ENCODE data around the gene KLHL26.
A peak's percentile ranks its signal among the peaks of the same experiment; 100 is the strongest.
"Not testable (repeated sequence)": the region's sequence is repeated elsewhere in the genome, so short reads cannot be mapped to it uniquely, and the experiment has no call there.

The KLHL26 gene, protein sequence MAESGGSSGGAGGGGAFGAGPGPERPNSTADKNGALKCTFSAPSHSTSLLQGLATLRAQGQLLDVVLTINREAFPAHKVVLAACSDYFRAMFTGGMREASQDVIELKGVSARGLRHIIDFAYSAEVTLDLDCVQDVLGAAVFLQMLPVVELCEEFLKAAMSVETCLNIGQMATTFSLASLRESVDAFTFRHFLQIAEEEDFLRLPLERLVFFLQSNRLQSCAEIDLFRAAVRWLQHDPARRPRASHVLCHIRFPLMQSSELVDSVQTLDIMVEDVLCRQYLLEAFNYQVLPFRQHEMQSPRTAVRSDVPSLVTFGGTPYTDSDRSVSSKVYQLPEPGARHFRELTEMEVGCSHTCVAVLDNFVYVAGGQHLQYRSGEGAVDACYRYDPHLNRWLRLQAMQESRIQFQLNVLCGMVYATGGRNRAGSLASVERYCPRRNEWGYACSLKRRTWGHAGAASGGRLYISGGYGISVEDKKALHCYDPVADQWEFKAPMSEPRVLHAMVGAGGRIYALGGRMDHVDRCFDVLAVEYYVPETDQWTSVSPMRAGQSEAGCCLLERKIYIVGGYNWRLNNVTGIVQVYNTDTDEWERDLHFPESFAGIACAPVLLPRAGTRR

DNA sequence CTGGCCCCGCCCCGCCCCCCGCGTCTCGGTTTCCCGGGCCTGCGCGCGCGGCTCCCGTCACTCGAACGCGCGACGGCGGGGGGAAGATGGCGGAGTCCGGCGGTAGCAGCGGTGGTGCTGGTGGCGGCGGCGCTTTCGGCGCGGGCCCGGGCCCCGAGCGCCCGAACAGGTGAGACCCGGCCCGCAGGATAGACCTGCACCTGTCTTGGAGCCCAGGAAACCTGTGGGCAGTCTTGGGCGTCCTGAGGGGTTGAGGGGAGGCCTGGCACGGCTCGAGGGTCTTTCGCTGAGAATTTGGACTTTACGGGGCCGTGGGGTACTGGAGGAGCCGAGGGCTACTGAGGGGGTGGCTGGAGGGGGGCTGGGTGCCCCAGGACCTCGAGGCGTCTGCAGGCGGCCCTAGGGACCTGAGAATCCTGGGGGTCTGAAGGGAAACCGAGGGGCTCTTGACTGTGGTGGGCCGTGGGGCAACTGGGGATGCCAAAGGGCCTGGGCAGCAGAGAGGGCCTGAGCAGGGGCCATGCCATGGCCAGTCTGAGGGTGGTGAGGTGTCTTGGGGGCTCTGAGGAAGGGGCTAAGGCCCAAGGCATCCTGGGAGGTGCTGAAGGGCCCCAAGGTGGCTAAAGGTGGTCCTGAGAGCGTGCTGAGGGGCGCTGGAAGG is at the start of gene KLHL26:
KLHL26 (plus strand) TSS at position 60 of the 661 bp plus-strand sequence; CDS start at position 87, 27 bp downstream.
- no peak for DNase-seq (ENCODE audit: low read depth in 2 of 2)

DNA sequence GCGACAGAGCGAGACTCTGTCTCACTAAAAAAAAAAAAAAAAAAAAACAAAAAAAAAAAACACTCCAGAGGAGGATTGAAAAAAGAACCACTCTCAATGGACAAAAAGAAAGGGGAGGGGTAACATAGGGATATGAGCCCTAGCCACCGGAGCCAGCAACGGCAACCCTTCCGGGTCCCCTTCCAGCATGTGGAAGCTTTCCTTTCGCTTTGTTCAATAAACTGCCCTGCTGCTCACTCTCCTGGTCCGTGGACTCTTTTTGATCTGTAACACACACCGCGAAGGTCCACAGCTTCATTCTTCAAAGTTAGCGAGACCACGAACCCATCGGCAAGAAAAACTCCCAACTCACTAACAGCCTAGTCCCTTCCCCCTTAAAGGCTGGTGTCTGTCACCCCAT is 49.3 kb upstream of the KLHL26 start:
- no peak for DNase-seq (ENCODE audit: low read depth in 2 of 2)

DNA sequence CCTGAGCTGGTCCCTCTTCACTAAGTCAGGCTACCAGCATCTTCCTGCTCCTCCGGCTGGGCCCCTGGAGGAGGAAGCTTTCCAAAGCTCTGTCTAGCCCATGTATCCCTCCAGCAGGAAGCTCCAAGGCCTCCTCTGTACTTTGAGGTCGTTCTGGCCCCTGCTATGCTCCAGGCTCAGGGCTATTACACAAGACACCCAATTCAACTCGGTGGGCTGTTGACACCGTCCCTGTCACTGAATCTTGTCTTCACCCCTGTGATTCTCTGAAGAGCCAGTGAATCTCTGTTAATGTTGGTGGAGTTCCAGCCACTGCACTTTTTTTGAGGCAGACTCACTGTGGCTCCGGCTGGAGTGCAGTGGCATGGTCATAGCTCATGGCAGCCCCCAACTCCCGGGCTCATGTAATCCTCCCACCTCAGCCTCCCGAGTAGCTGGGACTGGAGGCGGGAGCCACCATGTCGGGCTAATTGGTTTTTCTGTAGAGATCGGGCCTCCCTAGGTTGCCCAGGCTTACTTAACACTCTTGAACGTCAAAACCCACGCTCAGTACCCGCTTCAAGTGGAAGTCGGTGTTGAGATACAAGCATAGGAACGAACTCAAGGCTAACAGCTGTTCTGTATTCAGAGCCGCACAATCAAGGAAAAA is 48.7 kb upstream of the KLHL26 start:
- no peak for DNase-seq (ENCODE audit: low read depth in 2 of 2)

DNA sequence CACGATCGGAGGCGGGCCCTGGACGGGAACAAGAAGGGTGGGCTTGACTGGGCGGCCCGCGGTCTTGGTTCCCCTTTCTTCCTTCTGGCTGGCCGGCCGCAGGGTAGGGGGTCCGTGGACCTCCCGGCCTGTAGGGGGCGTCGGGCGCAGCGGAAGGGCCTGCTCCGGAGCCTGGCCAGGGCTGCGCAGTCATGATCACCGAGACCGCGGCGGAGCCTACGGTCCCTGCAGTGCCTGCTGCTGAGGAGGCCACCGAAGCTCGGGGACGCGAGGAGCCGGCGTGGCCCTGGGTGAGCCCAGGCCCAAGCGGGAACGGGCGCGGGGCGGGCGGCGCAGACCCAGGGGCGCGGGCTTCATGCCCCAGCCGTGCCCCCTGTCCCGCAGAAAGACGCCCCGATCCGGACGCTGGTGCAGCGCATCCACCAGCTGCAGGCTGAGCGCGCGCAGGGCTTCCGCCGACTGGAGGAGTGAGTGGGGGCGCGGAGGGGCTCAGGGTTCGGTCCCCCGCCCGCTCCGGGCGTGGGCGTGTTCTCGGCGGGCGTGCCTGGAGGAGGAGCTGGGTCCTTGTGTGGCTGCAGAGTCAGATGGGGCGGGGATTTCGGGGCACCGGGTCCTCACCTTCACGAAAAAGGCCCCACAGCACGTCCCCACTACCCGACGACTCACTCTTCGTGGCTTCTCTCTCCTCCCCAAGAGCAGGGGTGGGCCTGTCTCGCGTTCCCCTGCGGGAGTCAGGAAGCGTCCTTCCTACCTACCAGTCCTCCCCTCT is 48.0 kb upstream of the KLHL26 start, which contains the start of gene REX1BD:
REX1BD (plus strand) TSS at position 188 of the 769 bp plus-strand sequence; CDS start at position 192, 4 bp downstream.
- peak; percentile 82 to 91 for DNase-seq (ENCODE audit: low read depth in 2 of 2)

DNA sequence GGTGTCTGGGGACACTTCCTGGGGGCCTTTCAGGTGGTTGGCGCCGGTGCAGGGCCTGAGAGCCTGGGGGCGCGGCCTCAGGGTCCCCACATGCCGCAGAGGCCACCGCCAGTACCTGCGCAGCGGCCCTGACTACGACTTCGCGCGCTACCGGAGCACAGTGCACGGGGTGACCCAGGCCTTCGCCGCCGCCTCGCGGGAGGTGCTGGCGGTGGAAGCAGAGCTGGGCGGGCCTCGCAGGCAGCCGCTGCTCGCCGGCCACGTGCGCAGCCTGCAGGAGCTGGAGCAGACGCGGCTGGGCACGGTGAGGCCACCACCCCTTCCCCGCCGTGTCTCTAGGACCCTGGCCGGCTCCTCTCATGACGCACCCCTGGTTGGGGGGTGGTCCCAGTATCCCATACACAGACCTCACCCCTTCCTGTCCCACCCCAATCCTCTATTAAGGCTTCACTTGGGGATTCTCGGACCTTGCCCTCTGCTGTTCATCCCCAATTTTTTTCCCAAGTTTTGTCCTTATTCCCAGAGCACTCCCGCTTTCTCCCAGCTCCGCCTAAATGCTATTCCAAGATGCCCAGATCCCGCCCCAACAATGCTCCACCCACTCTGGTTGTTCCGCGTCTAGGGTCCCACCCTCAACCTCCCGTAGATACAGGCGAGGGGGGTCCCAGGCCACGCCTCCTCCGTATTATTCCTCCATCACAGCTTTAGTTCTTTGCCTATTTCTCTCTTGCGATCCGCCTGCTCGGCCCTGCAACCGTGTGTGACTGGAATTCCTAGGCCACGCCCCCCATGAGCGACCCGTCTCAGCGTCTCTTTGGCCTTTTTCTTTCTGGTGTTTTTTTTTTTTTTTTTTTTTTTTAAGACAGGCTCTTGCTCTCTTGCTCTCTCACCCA is 47.2 kb upstream of the KLHL26 start:
- peak in 1 of 2 experiments; percentile 41 for DNase-seq (ENCODE audit: low read depth in 2 of 2)

DNA sequence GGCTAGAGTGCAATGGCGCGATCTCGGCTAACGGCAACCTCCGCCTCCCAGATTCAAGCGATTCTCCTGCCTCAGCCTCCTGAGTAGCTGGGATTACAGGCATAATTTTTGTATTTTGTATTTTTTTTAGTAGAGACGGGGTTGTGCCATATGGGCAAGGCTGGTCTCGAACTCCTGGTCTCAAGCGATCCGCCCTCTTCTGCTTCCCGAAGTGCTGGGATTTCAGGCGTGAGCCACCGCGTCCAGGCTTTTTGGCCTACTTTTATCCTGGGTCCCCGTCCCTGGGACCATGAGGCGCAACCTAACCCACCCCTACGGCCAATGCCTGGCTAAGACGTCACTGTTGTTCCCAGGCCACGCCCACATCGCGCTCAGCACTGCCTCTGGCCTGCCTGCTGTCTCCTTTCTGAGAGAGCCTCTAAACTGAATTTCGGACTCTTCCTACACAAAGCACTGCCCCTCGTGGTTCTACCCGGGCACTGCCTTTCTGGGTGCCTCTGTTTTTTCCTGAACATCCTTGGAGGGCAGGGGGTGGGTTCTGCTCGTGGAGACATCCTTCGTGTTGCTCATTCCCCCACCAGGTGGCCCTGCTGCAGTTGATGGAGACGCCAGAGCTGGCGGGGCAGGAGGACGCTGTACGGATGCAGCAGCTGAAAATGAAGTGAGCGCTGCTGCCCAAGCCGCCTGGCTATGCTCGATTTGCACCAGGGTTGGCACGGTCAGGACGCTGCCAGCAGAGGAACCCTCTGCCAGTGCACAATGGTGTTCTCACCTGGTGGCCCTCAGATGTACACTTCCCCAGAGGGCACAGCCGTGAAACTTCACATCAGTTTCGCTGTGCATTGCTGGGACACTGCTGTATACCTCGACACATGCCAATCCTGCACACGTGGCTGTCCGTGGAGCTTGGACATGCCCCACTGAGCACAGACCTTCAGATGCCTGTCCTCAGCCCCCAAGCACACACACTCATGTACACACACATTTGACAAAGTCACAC is 46.3 kb upstream of the KLHL26 start:
- DNase-seq (ENCODE audit: low read depth in 2 of 2), result no peak

DNA sequence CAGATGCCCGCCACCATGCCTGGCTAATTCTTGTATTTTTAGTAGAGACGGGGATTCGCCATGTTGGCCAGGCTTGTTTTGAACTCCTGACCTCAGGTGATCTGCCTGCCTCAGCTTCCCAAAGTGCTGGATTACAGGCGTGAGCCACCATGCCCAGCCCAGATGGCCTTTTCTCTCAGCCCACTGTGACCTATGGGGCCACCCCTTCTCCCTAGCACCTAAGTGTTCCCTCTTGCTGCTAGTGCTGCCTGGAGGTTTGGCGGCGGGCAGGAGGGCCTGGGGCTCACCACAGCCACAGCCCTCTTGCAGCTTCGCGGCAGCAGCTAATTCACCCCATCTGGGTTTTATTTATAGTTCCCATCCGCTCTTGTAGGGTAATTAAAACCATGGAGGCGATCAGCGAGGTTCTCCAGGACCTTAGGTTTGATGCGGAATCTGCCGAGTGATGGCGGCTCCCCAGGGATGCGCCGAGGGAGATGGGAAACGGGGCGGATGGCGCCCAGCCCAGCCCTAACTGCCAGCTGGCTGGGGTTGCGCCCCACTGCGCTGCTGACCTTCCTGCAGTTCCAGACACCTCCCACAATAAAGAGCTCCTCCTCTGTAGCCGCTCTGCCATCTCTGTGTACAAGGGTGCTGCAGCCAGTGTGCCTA is 45.0 kb upstream of the KLHL26 start:
- DNase-seq (ENCODE audit: low read depth in 2 of 2), result no peak

DNA sequence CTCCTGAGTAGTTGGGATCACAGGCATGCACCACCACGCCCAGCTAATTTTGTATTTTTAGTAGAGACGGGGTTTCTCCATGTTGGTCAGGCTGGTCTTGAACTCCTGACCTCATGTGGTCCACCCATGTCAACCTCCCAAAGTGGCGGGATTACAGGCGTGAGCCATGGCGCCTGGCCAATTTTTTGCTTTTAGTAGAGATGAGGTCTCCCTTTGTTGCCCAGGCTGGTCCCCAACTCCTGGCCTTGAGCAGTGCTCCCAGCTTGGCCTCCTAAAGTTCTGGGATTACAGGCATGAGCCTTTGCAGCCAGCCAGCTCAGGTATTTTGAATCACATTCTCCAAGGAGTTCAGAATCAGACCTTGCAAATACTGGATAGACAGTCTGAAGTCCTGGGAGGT is 44.1 kb upstream of the KLHL26 start:
- not testable (repeated sequence) for DNase-seq (ENCODE audit: low read depth in 2 of 2)

DNA sequence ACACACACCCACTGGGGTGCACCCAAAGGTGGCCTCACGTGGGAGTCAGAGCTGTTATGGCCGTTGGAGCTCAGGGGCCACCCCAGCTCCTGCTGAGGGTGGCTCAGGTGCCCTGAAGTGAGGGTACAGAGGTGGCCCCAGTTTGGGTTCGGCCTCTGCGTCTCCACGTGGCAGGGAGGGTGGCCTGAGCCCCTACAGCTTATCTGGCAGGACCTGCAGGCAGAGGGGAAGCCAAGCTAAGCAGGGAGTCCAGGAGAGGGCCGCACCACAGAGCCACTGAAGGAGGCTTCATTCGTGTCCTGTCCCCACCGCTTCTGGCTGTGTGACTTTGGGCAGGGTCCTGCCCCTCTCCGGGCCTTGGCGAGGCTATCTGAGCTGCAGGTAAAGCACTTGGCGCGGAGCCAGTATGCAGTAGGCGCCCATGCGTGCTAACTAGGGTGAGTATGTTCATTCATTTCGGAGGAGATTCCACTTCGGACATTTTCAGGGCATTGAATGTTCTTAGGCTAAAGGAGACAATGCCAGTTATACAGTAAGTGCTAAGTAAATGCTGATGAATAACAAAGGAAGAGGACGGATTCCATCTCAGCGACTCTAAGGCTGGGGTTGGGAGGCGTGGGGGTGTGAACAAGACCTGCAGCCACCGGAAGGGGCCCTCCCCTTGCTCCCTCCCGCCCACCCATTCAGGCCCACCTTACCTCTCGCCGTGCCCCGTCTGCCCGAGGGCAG is 43.3 kb upstream of the KLHL26 start:
- no peak for DNase-seq (ENCODE audit: low read depth in 2 of 2)

DNA sequence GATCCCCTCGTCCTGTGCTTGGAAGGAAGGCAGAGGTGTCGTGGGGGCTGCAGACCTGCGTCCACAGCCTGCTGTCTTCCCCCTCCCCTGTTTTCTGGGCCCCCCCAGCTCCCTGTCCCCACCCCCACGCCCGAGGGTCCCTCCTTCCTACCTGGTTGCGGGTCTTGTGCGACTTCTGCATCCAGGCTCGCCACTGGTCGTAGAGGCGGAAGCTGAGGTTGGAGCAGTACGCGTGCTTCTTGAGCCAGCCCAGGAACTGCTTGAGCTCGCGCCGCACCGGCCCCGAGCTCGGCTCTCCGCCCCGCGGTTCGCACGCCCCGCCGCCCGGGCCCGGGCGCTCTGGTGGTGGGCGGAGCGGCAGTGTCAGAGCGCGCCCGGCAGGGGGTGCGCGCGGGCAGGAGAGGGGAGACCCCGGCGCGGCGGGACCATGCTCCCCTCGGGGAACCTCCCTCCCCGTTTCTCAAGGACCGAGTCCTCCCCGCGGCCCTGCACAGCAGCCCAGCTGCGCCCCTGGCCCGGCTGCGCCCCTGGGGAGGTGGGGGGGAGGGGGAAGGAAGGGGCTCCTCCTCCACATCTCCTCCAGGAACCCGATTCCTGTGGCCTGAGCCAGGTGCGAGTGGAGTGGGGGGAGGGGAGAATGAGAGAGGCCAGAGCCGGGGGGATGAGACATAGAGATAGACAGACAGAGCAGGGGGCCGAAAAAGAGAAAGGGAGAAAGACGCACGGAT is 42.6 kb upstream of the KLHL26 start:
- DNase-seq (ENCODE audit: low read depth in 2 of 2), result peak; percentile 54 to 61

DNA sequence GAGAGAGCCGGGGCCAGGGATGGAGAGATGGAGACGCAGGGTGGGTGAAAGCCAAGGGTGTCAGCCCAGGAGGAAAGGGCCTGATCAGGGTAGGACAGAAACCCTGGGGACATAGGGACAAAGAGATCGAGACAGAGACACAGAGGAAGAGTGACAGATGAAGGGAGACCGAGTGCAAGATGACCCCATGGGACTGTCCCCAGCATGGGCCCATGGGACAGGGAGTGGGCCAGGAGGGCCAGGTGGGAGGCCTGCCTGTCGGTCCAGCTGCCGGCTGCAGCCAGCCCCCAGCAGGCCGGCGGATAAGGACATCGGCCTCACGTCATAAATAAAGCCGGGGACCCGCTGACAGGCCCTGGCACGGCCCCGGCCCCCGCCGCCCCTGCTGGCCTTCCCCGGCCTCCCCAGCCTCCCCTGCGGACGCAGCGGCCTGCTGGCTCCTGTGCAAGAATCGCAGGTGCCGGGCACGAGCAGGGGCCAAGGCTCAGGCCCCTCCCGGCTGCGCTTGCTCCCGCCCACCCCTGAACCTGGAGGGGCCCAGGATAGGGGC is 41.9 kb upstream of the KLHL26 start:
- no peak for DNase-seq (ENCODE audit: low read depth in 2 of 2)

DNA sequence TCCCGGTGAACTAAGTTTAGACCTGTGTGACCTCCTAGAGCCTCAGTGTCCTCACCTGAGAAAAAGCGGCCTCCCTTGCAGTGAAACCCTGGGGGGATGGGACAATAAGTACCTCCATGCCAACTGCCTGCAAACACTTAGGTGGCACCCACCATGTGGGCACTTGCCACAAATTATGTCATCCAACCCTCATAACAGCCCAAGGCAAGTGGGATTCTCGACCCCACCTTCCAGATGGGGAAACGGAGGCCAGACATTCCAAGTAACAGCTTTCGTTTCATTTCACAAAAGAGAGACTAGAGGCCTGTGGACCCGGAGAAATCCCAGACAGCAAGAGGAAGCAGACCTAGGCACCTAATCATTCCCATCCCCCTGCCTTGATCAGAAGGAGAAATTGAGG is 41.4 kb upstream of the KLHL26 start:
- DNase-seq (ENCODE audit: low read depth in 2 of 2), result no peak

DNA sequence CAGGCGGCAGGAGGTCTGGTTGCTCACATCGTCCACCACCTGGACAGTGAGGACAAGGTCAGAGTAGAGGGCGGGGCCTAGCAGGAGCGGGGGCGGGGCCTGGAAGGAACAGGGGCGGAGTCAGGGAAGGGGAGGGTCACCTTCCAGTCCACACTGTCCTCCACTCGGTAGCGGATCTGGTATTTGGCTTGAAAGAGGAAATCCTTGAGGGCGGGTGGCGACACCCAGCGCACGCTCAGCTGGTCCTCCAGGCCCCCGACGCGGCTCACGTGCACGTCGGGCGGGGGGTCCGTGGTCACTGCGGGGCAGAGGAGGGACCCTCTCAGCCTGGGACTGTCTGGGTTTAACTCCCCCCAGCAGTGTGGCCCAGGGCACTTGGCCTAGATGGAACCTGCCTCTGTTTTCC is 40.1 kb upstream of the KLHL26 start:
- no peak for DNase-seq (ENCODE audit: low read depth in 2 of 2)

DNA sequence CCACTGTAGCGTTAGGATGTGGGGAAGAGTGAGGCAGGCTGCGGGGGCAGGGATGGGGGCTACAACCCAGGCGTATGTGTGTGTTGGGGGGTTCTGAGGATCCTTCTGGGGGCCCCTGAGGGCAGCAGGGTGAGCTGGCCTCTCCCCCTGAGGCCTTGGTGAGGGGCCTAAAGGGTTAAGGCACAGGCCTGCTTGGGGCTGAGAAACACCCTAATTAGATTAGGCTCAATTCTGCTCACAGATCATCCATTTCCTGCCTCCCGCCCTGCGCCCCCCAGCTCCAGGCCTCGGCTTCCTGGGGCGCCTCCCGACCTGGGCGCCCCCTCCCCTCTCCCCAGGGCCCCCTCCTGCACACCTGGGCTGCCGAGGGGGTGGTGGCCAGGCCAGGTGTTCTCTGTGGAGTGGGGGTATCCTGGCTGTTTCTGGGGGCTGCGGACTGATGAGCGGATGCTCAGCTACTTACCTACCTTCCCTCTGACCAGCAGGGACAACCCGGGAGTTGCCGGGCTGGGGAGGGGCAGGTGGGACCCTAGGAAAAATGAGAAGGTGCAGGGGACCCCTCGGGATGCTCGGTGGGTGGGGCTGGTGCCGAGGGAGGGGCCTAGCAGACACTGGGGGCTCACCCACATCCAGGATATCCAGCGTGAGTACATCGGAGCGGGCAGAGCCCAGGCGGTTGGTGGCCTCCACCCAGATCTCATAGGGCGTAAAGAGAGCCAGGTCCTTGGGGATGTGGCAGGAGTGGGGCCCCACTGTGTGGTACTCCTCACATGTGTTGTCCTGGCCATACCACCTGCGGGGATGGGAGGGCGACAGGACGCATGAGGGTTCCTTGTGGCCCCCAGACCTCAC is 38.8 kb upstream of the KLHL26 start:
- no peak for DNase-seq (ENCODE audit: low read depth in 2 of 2)

DNA sequence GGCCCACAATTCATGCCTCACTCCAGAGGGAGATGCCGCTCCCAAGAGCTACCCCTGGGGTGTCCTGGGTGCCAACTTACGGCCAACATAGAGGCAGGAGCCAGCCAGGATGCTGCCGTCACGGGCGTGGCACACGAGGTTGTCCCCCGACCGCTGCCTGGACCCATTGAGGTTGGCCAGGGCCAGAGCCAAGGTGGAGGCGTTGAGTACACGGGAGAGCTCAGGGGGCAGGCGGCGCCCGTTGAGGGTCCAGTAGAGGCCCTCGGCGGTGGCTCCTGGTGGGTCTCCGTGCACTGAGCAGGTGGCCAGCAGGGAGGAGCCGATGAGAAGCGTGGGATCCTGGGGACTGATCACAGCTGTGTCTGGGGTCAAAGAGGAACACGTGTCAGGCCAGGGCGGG is 37.3 kb upstream of the KLHL26 start:
- DNase-seq (ENCODE audit: low read depth in 2 of 2), result no peak

Data from stimulated activated CD4-positive, alpha-beta T cell treated with anti-CD3 and anti-CD28 coated beads, Interleukin-12 subunit alpha, Interleukin-12 subunit beta, amount 100 ng/mL, for 24 hours (primary cell).